Ramos (cell line): ENCODE results near the gene SCNM1.
"Not testable (repeated sequence)": the region's sequence is repeated elsewhere in the genome, so short reads cannot be mapped to it uniquely, and the experiment has no call there.

Experiments used
- in situ Hi-C: fragments of 300-500 bp; cut with MboI; formaldehyde crosslinking; loops from one replicate; pipeline ENCODE4 v1.14.3; 2022; ENCODE audit warnings: low sequenced_read_pairs; ENCODE audit not compliant: unreplicated experiment

Gene SCNM1

GRCh38 chr1:151189637-151190445 is 23.9 kb downstream of the SCNM1 start, which contains the start of gene VPS72:
TSS of gene VPS72 (minus strand) at chr1:151190197. CDS start at chr1:151190121, 76 bp downstream.
- in situ Hi-C loops, result no loop called here

GRCh38 chr1:151192047-151192446 is 26.1 kb downstream of the SCNM1 start:
- in situ Hi-C loops, result no loop called here

- in situ Hi-C loops, result no loop called here
Observed at GRCh38 chr1:151193304-151193703, 27.4 kb downstream of the SCNM1 start.

GRCh38 chr1:151193856-151194255 is 27.9 kb downstream of the SCNM1 start:
- in situ Hi-C loops, result no loop called here

- in situ Hi-C loops, result not testable (repeated sequence)
Observed at GRCh38 chr1:151194894-151195594, 29.1 kb downstream of the SCNM1 start.

GRCh38 chr1:151196292-151196800 is 30.4 kb downstream of the SCNM1 start:
- in situ Hi-C loops, result no loop called here

GRCh38 chr1:151197863-151198253 is 31.9 kb downstream of the SCNM1 start:
- in situ Hi-C loops, result no loop called here

GRCh38 chr1:151198254-151199127 is 32.5 kb downstream of the SCNM1 start, which contains the start of gene PIP5K1A:
TSS of gene PIP5K1A (plus strand) at chr1:151198552. CDS start at chr1:151198997, 445 bp downstream.
- in situ Hi-C loops, result no loop called here

- in situ Hi-C loops, result no loop called here
Observed at GRCh38 chr1:151199873-151200581, 34.1 kb downstream of the SCNM1 start.

- in situ Hi-C loops, result not testable (repeated sequence)
Observed at GRCh38 chr1:151205381-151205965, 39.5 kb downstream of the SCNM1 start.

GRCh38 chr1:151210830-151211229 is 44.9 kb downstream of the SCNM1 start:
- in situ Hi-C loops, result no loop called here

GRCh38 chr1:151211972-151212705 is 46.2 kb downstream of the SCNM1 start:
- in situ Hi-C loops, result no loop called here

GRCh38 chr1:151213560-151213959 is 47.6 kb downstream of the SCNM1 start:
- in situ Hi-C loops, result no loop called here
